GM21360 (cell line): ENCODE results near the gene RELL2.
A peak's percentile ranks its signal among the peaks of the same experiment; 100 is the strongest.

ENCODE experiments used
- ATAC-seq: cut with Tn5 transposase; IDR thresholded peaks from one replicate; pipeline ENCODE4 v1.9.1; 2021; ENCODE audit warnings: mild to moderate bottlenecking, moderate library complexity; ENCODE audit not compliant: unreplicated experiment

Gene RELL2

GRCh38 chr5:141618804-141619554 is 17.8 kb upstream of the RELL2 start, which contains the start of gene DIAPH1:
DIAPH1 (minus strand) TSS chr5:141619000; CDS start chr5:141618914, 86 bp downstream.
- peak; percentile 80 for ATAC-seq

GRCh38 chr5:141623186-141623585 is 13.6 kb upstream of the RELL2 start:
- peak; percentile 51 for ATAC-seq

GRCh38 chr5:141623611-141624010 is 13.2 kb upstream of the RELL2 start:
- no peak for ATAC-seq

GRCh38 chr5:141628175-141628788 is 8.5 kb upstream of the RELL2 start:
- ATAC-seq: no peak

- no peak for ATAC-seq
Measured at GRCh38 chr5:141630570-141631140, 6.1 kb upstream of the RELL2 start.

GRCh38 chr5:141632650-141633049 is 4.1 kb upstream of the RELL2 start:
- ATAC-seq: no peak

DNA sequence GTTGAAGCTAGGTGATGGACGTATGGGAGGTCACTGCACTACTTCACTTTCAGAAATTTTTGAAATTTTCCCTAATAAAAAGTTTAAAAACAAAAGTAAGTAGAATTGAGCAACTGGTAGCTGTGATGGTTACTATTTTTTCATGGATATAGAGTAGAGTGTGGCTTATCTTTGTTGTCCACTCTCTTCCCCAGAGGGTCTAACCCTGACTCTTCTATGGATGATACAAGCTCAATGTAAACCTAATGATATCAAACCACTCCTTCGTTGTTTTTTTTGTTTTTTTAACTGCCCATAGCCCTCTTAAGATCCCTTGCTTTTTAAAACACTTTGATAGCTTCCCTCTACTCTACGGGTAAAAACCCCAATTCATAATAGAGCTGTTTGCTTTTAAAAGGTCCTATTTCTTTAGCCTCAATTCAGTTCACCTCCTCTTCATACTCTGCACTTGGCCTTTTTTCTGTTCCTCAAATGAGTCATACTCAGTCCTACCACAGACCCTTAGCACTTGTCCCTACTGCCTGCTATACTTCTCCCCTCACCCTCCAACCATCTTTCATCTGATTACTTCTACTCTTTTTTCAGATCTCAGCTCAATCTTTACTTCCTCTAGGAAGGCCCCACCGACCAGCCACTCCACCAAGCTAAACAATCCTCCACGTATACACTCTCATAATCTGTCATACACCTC is 2.8 kb upstream of the RELL2 start:
- ATAC-seq: peak; percentile 71

DNA sequence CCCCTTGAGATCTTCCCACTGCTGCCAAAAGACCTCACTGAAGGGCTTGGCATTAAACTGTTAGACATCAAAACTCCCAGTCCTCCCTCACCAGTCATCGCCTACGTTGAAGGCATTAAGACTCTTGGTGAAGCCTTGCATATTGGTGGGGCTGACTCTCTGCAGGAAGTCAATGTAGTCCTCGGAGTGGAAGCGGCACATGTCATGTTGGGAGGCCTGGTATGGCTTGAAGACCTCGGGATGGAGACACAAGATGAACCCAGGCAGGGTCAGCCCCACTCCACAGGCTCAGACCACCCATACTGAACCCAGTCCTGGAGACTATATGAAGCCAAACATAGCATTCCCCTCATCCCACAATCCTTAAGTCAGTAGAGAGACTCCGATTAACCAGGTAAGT is 2.1 kb upstream of the RELL2 start:
- ATAC-seq: no peak

- ATAC-seq: no peak
Measured at GRCh38 chr5:141635646-141636045, 1.2 kb upstream of the RELL2 start.

DNA sequence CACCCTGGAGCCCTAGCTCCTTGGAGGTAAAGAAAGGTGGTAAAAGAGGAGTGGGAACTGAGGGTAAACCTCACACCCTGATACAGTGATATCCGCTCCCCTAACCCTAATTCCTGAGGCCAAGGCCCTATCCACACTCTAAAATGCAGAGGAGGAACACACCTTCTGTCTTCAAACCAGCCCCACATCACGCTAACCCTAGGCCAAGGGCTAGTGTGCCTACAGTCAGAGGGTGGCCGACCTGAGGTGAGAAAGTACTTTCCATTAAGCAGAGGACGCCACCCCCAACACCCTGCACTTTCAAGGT is 738 bp upstream of the RELL2 start:
- ATAC-seq: no peak

GRCh38 chr5:141637123-141637766 is 448 bp downstream of the RELL2 start:
- ATAC-seq: peak; percentile 20

GRCh38 chr5:141637767-141638419 is 1.1 kb downstream of the RELL2 start:
- peak; percentile 24 for ATAC-seq

DNA sequence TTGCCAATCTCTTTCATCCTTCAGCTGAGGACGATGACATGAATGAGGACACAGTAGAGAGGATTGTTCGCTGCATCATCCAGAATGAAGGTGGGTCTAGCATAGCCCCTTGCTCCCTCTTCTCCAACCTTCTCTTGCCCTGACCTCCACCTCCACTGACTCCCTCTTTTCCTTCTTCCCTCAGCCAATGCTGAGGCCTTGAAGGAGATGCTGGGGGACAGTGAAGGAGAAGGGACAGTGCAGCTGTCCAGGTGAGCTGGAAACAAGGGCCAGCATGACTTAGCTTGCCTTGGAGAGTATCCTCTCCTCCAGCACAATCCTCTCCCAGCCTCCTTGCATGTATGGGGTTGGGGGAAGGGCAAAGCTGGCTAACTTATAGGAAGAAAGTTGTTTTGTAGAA is 2.0 kb downstream of the RELL2 start:
- no peak for ATAC-seq

DNA sequence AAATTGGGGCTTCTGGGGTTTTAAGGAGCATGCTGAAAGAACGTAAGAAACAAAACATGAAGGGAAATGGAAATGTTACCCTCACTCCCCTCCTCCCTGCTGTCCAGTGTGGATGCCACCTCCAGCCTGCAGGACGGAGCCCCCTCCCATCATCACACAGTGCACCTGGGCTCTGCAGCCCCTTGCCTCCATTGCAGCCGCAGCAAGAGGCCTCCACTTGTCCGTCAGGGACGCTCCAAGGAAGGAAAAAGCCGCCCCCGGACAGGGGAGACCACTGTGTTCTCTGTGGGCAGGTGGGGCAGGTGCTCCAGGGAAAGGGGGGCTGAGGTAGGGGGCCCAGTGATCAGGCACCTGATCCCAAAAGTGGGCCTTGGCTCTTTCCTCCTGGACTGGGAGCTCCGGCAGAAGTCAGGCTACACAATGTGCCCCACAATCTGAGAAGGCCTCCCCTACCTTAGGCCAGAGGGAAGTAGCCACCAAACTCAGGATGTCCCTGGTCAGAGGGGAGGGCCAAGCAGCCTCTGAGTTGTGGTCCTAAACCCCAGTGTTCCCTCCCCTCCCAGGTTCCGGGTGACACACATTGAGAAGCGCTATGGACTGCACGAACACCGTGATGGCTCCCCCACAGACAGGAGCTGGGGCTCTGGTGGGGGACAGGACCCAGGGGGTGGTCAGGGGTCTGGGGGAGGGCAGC is 2.7 kb downstream of the RELL2 start:
- no peak for ATAC-seq

- no peak for ATAC-seq
Measured at GRCh38 chr5:141640051-141640415, 3.2 kb downstream of the RELL2 start.

DNA sequence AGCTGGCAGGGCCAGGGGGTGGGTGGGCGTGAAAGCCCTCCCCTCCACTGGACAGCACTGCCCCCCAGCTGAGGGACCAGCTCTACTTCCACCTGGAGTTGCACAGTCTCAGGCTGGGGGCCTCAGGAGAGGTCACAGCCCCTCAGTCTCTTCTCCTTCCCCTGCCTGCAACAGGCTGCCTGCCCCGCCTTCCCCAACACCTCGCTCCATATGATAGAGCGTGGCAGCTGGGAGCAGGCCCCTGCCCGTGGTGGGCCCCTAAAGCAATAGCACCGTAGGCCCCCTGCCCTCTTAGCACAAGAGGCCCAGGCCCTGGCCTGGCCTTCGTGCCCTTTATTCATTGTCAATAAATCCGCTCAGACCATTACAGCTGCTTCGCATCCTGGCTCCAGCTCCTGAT is 3.9 kb downstream of the RELL2 start:
- no peak for ATAC-seq

DNA sequence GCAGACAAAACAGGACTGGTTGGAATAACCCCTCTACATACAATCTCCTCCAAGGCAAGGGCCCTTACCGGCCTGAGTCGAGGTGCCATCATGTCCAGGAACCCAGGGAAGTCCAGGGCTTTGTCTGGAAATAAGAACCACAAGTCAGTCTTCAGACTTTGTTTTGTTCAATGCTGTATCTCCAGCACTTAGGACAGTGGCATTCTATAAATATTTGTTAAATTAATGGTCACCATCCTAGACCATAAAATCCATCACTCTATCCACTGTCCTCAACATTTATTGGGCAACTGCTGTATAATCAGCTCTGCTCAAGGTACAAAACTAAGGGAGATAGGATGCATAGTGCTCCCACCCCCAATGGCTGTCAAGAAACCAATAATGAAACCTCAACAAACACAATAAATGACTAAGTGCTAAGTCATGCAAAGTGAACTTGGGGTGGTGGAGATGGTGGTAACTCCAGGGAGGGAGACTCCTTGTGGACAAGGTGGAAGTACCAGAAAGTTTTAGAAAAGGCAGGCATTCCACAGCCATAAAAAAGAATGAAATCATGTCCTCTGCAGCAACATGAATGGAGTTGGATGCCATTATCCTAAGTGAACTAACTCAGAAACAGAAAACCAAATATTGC is 5.0 kb downstream of the RELL2 start:
- ATAC-seq: peak; percentile 43

GRCh38 chr5:141646026-141646425 is 9.2 kb downstream of the RELL2 start:
- no peak for ATAC-seq

- ATAC-seq: no peak
Measured at GRCh38 chr5:141647242-141647641, 10.4 kb downstream of the RELL2 start.

DNA sequence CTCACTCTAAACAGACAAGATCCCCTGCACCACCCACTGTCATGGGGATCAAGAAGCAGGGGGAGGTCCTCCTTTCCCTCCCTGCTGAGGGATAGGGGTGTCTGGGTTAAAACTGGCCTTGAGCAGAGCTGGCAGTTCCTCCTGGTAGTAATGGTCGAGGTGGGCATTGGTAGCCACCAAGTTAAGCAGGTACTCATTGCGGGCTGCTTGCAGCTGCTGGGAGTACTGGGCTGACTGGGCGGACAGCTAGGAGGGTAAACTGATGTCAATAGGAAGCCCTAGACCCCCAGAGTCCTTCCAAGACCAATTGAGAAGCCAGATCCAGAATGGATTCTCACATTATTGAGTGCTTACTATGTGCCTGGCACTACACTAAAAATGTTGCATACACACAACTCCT is 11.1 kb downstream of the RELL2 start:
- no peak for ATAC-seq
